ENCODE measurements around the gene HMGA1.

The HMGA1 gene

DNA sequence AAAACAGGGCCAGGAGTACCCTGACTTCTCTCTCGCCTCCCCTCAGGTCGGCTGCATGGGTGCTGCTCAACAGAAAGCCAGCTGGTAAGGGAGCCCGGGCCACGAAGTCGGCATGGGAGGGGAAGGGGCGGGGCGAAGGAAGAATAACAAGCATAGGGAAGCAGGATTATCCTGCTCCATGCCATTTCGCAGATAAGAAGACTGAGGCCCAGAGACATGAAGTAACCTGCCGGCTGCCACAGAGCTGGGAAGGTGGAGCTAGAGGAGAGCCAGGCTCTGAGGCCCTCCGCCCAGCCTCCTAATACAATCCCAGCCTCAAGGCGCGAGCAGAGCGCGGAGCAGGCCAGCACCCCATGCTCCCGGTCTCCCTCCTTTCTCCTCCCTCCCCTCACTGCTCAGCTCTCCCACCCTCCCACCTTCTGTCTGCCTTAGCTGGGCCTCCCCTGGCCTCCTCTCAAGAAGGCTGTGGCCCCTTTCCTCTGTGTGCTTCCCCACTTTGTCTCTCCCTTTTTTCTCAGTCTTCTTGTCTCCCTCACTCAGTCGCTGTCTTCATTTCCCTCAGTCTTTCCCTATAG is 13.2 kb upstream of the HMGA1 start:
- DNase-seq (ENCODE audit: extremely low spot score, insufficient read length, low read depth) (no peak), FAIRE-seq (no peak)

DNA sequence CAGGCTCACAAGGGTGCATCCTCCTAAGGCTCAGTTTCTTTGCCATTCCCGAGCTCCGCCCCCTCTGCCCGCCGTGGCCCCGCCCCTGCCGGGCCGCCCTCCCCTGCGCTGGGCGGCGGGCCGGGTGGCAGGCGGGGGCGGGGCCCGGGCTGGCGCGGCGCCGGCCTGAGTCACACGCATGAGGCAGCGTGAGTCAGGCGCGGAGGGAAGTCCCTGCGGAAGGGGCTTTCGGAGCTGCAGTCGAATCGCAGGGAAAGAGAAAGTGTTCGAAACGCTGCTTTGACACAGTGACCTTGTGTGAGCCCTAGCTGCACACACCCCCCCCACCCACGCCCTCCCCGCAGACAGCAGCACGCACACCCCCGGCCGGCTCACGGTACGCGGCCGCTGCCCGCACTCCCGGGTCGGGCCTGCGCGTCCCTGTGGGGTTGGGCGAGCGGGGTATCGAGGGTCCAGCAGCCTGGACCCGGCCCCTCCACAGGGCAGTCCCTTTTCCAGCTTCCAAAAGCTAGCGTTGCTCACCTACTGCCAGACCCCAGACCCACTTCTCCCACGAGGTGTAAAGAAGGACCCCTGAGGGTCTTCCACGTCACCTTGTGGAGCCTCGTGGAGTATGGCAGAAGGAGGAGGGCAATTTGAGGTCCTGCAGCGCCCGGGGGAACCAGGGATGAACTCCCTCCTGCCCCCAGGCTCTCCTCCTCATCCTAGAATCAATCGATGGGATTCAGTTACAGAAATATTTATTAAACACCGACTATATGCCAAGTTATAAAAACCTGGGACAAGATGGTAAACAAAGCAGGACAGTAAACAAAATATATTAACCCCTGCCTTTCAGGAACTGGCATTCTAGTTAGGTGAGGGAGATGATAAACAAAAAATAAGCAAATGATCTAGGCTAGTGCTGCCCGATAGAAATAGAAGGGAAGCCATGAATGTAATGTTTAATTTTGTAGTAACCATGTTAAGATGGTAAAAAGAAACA is 12.4 kb upstream of the HMGA1 start:
- DNase-seq (ENCODE audit: extremely low spot score, insufficient read length, low read depth) (peak; percentile 95), FAIRE-seq (peak; percentile 91)

DNA sequence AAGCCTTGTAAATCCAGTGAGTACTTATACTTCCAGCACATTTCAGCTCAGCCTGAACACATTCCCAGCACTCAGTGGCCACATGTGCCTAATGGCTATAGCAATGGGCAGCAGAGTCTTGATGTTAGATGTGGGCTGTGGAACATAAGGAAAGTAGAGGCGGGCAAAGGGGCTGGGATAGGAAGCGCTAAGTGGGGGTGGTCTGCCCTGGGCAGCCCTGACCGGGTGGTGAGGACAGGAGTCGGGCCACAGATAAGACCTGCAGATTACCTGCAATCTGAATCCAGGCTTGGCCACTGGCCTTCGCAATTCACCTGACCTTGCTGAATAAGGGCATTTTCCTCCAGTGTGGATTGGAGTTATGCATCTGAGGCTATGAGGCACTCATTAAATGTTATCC is 11.1 kb upstream of the HMGA1 start:
- DNase-seq (ENCODE audit: extremely low spot score, insufficient read length, low read depth) (no peak), FAIRE-seq (no peak)

DNA sequence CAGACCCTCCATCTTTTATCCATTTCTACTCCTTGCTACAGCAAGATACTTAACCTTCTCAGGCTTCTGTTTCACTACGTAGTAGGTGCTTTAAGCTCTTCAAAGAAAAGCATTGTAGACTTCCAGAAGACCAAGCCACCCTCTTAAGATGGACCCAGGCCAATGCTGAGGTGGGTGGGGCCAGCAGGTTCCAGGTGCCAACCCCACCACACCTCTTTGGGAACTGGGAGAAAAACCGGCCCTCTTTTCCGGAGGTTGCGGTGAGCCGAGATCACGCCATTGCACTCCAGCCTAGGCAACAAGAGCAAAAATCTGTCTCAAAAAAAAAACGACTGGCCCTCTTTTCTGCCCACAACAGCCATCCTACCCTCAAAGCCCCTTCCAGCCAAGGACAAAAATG is 10.6 kb upstream of the HMGA1 start:
- FAIRE-seq (no peak), DNase-seq (ENCODE audit: extremely low spot score, insufficient read length, low read depth) (no peak)

DNA sequence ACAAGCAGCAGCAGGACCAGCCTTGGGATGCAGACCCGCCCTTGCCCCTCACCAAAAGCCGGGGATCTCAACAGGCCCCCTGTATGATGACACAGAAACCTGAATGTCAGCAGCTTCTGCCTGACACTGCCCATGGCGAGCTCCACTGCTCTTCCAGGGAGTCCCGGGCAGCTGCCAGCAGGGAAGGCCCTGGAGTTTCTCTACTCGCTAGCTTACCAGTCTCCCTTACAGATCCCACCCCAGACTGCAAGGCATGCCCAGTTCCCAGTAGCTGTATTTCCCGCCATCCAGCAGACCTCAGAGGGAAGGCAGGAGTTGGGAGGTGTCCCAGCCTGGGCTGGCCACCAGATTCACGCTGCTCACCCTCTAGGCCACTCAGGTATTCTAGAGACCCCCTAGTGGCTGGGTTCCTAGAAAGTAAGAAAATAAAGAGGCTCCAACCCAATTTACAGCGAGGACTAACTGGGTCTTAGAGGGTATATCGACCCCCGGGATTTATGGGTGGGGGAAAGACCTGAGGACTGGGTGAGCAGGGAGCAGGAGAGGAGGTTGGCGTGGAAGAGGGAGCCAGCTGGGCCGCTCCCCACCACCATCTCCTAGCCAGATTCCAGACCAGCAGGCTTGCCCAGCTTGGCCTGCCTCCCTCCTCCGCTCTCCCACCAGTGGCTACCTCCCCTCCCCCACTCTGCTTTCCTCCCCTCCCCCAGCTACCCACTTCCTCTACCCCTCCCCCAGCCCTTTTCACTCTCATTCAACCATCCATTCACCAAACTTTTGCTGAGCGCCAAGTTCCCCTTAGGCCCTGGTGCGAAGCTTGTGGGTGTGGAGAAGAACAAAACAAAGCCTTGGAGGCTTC is 9.7 kb upstream of the HMGA1 start:
- DNase-seq (ENCODE audit: extremely low spot score, insufficient read length, low read depth) = no peak
- no peak for FAIRE-seq

DNA sequence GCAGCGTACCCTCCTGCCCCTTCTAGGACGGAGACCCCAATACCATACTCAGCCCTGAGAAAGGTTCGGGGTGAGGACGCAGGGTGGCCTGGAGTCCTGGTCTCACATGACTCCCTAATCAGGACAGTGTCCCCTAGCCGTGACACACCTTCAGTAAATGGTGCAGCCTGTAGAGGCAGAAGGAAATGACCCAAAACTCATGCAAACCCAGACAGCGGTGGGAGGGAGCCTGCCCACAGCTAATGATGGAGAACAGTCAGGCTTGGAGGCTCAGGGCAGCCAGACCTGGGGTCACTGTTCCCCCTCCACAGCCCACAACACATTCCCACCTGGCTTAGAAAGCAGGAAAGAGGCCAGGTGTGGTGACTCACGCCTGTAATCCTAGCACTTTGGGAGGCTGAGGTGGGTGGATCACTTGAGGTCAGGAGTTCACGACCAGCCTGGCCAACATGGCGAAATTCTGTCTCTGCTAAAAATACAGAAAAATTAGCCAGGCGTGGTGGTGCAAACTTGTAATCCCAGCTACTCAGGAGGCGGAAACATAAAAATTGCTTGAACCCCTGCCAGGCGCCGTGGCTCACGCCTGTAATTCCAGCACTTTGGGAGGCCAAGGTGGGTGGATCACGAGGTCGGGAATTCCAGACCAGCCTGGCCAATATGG is 8.8 kb upstream of the HMGA1 start:
- no peak for FAIRE-seq
- no peak for DNase-seq (ENCODE audit: extremely low spot score, insufficient read length, low read depth)

DNA sequence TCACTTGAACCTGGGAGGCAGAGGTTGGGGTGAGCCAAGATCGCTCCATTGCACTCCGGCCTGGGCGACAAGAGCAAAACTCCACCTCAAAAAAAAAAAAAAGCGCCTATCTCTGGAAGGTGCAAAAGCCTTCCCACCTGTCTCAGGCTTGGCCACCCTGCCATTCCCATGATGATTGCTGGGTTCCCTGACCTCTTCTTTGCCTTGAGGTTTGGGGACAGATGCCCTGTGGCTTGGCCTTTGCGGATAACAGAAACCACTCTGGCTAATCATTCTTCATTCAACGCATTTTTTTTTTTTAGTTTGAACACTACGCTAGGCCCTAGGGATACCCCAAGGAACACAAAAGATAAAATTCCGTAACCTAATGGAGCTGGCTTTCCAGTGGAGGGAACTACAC is 6.8 kb upstream of the HMGA1 start:
- FAIRE-seq (no peak), DNase-seq (ENCODE audit: extremely low spot score, insufficient read length, low read depth) (no peak)

DNA sequence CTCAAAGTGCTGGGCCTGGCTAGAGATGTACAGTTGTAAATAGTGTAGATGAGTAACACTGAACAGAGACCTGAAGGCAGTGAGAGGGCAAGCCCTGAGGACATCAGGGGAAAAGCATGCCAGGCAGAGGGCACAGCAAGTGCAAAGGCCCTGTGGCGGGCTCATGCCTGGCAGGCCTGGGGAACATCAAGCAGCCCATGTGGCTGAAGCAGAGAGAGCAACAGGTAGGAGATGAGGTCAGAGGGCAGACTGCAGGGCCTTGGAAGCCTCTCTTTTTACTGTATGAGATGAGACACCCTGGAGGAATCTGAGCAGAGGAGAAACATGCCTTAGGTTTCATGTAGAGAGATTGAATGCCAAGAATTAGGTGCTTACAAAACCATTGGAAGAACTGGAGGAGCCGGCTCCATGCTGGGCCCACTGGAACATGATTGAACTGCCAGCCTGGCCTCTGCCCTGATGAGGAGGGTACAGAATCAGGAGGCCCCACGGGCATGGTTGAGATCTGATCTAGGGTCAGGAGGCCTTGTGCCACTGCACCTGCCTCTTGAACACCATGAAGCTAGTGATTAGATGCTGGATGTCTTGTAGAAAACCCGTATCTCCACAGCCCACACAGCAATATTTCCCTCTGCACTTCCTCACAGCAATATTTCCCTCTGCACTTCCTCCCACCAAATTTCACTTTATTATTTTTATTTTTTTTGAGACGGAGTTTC is 5.9 kb upstream of the HMGA1 start:
- FAIRE-seq = no peak
- DNase-seq (ENCODE audit: extremely low spot score, insufficient read length, low read depth) = no peak

DNA sequence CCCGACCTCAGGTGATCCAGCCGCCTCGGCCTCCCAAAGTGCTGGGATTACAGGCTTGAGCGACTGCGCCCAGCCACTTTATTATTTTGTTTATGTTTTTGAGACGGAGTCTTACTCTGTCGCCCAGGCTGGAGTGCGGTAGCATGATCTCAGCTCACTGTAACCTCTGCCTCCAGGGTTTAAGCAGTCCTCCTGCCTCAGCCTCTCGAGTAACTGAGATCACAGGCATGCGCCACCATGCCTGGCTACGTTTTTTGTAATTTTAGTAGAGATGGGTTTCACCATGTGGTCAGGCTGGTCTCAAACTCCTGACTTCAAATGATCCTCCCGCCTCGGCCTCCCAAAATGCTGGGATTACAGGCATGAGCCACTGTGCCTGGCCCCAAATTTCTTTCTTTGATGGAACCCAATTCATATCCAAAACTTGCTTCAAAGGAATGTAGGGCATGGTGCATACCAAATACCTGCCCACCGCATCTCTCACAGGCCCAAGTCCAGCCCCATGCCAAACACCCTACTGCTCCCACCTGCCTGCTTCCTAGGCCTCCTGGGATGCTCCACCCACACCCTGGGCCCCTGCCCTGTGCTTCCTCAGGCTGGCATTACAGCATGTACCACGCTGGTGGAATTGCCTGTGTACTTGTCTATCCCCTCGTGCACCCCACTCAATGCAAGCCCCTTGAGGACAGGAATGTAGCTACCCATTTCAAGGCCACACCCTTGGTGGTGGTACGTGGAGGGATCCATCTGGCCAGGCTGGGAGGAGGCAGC is 4.9 kb upstream of the HMGA1 start:
- FAIRE-seq = no peak
- DNase-seq (ENCODE audit: extremely low spot score, insufficient read length, low read depth) = no peak

DNA sequence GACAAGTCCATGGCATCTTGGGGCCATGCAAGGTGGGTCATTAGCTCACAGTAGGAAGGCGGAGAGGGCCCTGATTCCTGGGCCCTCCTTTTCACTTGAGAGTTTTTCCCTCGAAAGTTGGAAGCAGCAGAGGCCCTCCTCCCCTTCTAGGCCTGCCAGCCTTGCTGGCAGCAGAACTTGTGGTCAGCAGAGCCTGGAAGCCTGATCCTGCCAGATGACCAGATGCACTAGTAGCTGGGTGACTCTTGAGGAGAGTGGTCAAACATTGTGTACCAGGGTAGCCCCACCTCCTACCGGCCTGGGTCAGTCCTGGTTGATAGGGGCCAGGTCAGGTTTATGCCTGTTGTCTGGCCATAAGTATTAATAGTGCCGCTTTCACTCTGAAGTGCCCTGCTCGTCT is 3.8 kb upstream of the HMGA1 start:
- FAIRE-seq (no peak), DNase-seq (ENCODE audit: extremely low spot score, insufficient read length, low read depth) (no peak)

DNA sequence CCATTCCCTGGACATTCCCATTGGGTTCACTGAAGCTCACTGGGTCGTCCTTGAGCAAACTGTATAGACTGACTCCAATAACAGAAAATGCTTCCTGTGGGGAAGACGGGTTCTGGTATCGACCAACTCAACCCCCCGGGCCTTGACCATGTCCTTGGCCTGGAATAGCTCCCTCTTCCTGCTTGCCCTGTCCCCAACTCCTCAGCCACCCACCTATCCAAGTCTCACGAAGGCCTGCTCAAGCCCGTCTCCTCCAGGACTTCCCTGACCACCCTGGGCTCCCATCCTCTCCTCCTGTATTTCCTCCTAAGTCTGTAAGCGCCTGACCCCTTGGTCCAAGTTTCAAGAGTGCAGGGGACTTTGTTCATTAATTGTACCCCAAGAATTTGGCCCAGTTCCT is 2.8 kb upstream of the HMGA1 start:
- FAIRE-seq (no peak), DNase-seq (ENCODE audit: extremely low spot score, insufficient read length, low read depth) (no peak)

DNA sequence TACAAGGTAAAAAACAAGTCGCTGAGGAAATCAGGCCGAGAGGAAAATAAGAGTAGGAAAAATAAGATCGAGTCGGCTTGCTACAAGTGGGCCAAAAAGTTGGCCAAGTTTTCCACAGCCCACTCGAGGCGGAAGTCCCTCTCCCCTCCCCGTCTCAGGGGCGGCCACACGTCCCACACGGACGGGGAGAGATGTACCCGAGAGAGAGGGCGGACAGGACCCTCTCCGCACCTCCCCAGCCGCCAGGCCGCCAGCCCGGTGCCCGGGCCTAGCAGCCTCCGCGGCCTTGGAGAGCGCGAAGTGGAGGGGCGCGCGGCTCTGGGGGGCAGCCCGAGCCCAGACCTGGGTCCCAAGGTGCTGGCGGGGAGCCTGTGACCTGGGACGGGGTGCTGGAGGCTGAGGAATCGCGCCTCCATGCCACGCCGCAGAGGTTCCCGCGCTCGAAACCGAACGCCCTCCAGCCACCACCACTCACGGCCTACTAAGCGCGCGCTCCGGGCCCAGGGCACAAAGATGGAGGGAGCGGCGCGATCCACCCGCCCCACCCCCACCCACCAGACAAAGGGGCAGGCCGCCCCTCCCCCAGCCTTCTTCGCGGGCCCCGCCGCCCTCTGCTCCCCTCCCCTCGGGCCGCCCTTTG is 1.9 kb upstream of the HMGA1 start:
- FAIRE-seq (no peak), DNase-seq (ENCODE audit: extremely low spot score, insufficient read length, low read depth) (no peak)

DNA sequence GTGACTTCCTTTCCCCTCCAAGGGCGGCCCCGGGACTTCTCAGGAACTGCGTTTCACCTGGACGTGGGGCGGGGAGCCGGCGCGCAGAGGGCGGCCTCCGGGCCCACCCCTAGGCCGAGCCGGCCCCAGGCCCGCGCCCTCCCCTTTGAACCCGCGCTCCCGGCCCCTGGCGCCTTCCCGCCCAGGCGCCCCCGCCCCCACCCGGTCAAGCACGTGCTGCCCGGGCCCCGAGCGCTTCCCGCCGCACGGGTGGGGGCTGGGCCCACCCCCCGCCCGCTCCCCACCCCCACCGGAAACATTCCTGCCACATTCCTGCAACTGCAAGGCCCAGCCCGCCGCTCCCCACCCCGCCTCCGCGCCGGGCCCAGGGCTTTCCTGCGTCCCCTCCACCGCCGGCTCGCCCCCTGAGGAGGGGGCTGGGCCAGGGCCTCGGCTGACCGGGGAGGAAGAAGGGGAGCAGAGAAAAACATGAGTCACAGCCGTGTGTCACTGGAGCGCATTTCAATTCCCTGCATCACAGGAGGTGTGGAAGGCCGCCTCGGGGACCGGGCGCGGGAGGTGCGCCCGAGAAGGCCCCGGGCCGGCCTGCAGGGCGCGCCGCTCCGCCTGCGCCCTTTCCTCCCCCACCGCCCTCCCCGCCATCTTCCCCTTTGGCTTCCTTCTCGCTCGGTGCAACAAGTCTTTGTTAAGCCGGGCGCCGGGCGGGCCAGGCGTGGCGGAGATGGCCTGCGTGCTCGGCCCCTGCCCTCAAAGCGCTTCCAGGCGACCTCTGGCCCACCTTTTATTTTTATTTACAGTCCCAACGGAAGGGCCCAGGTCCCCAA is 1.2 kb upstream of the HMGA1 start:
- FAIRE-seq = no peak
- DNase-seq (ENCODE audit: extremely low spot score, insufficient read length, low read depth) = no peak

DNA sequence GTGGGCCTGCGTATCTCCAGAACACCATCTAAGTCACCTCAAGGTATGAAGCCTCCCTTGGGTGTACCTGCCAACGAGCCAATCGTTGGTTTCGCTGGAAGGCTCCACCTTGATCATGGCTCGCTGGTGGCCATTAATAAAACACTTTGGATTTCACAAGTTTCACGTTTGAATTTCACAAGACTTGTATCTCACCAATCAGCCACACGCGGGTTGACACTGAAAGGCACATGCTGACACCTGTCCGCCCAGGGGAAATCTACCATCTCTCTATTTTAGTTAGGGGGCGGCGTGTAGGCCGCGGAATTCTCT is 586 bp upstream of the HMGA1 start:
- DNase-seq (ENCODE audit: extremely low spot score, insufficient read length, low read depth) (no peak), FAIRE-seq (peak; percentile 78)

DNA sequence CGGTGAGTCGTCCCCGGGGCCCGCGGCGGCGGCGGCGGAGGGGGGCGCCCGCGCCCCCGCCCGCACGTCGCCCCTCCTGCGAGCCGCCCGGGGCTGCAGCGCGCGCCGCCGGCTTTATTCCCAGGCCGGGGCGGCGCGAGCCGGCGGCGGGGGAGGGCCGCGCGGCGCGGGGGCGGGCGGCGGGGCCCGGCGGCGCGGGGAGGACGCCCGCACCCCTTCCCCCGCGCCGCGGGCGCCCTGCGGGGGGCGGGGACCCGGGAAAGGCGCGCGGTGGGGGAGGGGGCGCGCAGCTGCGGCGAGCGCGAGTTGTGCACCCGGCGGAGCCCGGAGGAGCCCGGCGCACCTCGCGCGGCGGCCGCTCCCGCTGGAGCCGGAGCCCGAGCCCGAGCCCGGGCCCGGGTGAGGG is 646 bp downstream of the HMGA1 start:
- no peak for DNase-seq (ENCODE audit: extremely low spot score, insufficient read length, low read depth)
- no peak for FAIRE-seq

DNA sequence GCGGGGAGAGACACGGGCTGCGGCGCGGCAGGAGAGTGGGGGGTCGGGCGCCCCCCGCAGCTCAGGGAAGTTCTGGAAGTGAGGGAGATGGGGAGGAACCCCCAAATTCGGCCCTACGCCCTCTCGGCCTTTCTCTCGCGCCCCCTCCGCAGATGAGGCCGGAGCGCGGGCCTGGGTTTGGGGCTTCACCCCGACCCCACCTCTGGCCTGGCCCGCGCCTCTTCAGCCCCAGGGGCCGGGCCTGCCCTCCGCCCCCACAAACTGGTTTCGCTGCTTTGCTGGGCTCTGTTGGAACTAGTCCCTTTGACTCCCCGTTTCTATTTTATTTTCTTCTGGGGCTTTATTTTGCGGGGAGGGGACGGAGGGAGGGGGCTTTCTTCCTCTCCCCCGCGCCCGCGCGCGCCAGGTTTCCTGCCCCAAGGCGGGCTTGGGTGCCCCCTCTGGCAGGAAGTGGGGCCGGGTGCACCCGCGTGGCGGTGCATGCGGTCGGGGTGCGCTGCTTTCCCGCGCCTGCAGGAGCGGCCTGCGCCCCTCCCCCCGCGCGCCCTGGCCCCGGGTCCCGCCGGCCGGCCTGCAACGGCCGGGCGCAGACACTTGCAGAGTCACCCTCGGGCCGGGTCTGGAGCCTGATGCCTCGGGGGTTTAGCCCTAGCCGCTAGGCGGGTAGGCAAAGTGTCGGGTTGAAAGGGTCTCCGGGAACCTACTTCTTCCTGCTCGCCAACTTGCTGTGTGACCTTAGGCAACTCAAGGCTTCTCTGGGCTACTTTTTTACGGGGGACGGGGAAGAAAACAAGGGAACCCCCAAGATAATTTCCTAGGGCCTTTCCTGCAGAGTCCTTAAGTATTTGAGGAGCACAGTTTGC is 1.3 kb downstream of the HMGA1 start:
- no peak for FAIRE-seq
- no peak for DNase-seq (ENCODE audit: extremely low spot score, insufficient read length, low read depth)

Data from GM18507 (cell line).